CD4-positive, alpha-beta T cell (primary cell): ENCODE results near the gene CEP85. TPM values are rescaled to one million over a fixed set of nuclear protein-coding genes. Genes with fewer than 3 reads are reported as not detected.

Source experiments
- ATAC-seq: fragments of 200-7000 bp; cut with Tn5 transposase; one replicate; pipeline ENCODE4 v1.10.0; 2022; ENCODE audit warnings: mild to moderate bottlenecking; ENCODE audit not compliant: poor library complexity
- CTCF ChIA-PET: fragments of 350-600 bp; sonication (Branson Sonifier 250); formaldehyde crosslinking; loops from one replicate; lab custom pipeline; 2021; ENCODE audit warnings: antibody characterized with exemption, inconsistent platforms; lab: Charles Lee
- POLR2A ChIA-PET: fragments of 350-600 bp; sonication (Branson Sonifier 250); formaldehyde crosslinking; loops from one replicate; lab custom pipeline; 2021; ENCODE audit warnings: antibody characterized with exemption, inconsistent platforms; lab: Charles Lee
- DNase-seq, 14 experiments: peaks; one replicate each; pipeline ENCODE4 v3.0.0-alpha.2; 2013 to 2020; ENCODE audit warnings: mixed read lengths in 2 of 14
- H3K27ac ChIP-seq, 2 donors: one replicate each; pipeline versions ENCODE4 v1.5.1 to v1.7.0; 2013; ENCODE audit warnings: low read length in 2 of 2, low read depth in 1 of 2, mild to moderate bottlenecking in 1 of 2
- H3K27me3 ChIP-seq, 2 experiments: 1 replicate in 1 of 2; 2 replicates in 1 of 2; pipeline versions ENCODE4 v1.6.1 to v1.7.0; 2013; ENCODE audit warnings: low read length in 2 of 2, control low read depth in 1 of 2, mild to moderate bottlenecking in 1 of 2, moderate library complexity in 1 of 2; ENCODE audit not compliant: insufficient read depth in 2 of 2, control insufficient read depth in 1 of 2
- H3K36me3 ChIP-seq: one replicate; pipeline ENCODE4 v1.6.1; 2013; ENCODE audit warnings: low read length, control low read depth; ENCODE audit not compliant: insufficient read depth
- H3K4me1 ChIP-seq: one replicate; pipeline ENCODE4 v1.6.1; 2013; ENCODE audit warnings: low read length, control low read depth; ENCODE audit not compliant: insufficient read depth
- H3K4me3 ChIP-seq: one replicate; pipeline ENCODE4 v1.5.1; 2013; ENCODE audit warnings: mild to moderate bottlenecking, low read length, moderate library complexity
- H3K9me3 ChIP-seq, 2 experiments: 1 replicate in 1 of 2; 2 replicates in 1 of 2; pipeline versions ENCODE4 v1.6.1 to v1.7.0; 2013; ENCODE audit warnings: low read length in 2 of 2, mild to moderate bottlenecking in 2 of 2, control low read depth in 1 of 2, moderate library complexity in 1 of 2; ENCODE audit not compliant: control insufficient read depth in 1 of 2, insufficient read depth in 1 of 2
- H3K27ac Mint-ChIP-seq: one replicate; pipeline ENCODE4 v1.8.0; 2020; ENCODE audit warnings: mixed read lengths
- H3K27me3 Mint-ChIP-seq: one replicate; pipeline ENCODE4 v1.8.0; 2021; ENCODE audit warnings: mixed read lengths
- H3K36me3 Mint-ChIP-seq: one replicate; pipeline ENCODE4 v1.8.0; 2021; ENCODE audit warnings: low read depth, mixed read lengths
- H3K4me1 Mint-ChIP-seq: one replicate; pipeline ENCODE4 v1.8.0; 2021; ENCODE audit warnings: low read depth, mixed read lengths
- H3K4me3 Mint-ChIP-seq: one replicate; pipeline ENCODE4 v1.8.0; 2020; ENCODE audit warnings: mild to moderate bottlenecking, mixed read lengths
- H3K9me3 Mint-ChIP-seq: one replicate; pipeline ENCODE4 v1.8.0; 2020; ENCODE audit warnings: mixed read lengths
- CTCF ChIP-seq: fragments of 200-600 bp; IDR thresholded peaks from one replicate; pipeline ENCODE4 v1.8.0; 2022; ENCODE audit warnings: antibody characterized with exemption, mild to moderate bottlenecking
- intact Hi-C, 2 experiments: fragments of 100-400 bp; cut with DNase I in 1 of 2; cut with micrococcal nuclease in 1 of 2; formaldehyde crosslinking; loops; one replicate each; pipeline versions ENCODE4 v1.15.1 to v1.9.0; 2023 to 2025; cut with DNase I, micrococcal nuclease
- total RNA-seq, 174 experiments: library from RNA in 2 of 174; stranded (reverse) in 2 of 174; gene quantifications; one replicate each; pipeline ENCODE4 v1.2.3 and lab custom pipeline; 2021 to 2026

The CEP85 gene
- total RNA-seq, 2 experiments from 2014 or later: 7.6 to 8.4 TPM

GRCh38 chr1:26213335-26213905 lies 20.6 kb upstream of the CEP85 start:
- Mint-ChIP-seq H3K36me3 (no peaks in the 10 kb centered on the region), H3K27me3 (no peaks in the 10 kb centered on the region), H3K4me1 (no peaks in the 10 kb centered on the region), H3K27ac (no peak overlapping the region), H3K9me3 (no peaks in the 10 kb centered on the region), H3K4me3 (no peak overlapping the region)
- Histone ChIP-seq H3K27me3 (no peaks in the 10 kb centered on the region), H3K27ac (no peak overlapping the region), H3K9me3 (no peaks in the 10 kb centered on the region), H3K4me1 (no peaks in the 10 kb centered on the region), H3K36me3 (no peaks in the 10 kb centered on the region), H3K4me3 (no peak overlapping the region)
- POLR2A ChIA-PET: interaction anchor here (0.7 to 1.3 kb wide), 2 partner anchors 12 to 108 kb away, joined by 4 to 5 read pairs; no protein-coding TSS in a partner anchor
- ATAC-seq (no peak), DNase-seq (no peak)
- no peak for TF ChIP-seq CTCF
- intact Hi-C loops: no loop called here
- CTCF ChIA-PET: interaction anchor here (0.7 to 2.5 kb wide), 4 partner anchors 11 to 171 kb away, joined by 3 to 7 read pairs (median 4); partner anchors contain the start of gene CEP85

- TF ChIP-seq CTCF: no peak
- Mint-ChIP-seq H3K27ac (no peak overlapping the region), H3K36me3 (no peaks in the 10 kb centered on the region), H3K9me3 (no peaks in the 10 kb centered on the region), H3K4me1 (no peaks in the 10 kb centered on the region), H3K4me3 (no peak overlapping the region), H3K27me3 (no peaks in the 10 kb centered on the region)
- no peaks in the 10 kb centered on the region for H3K4me1 ChIP-seq
- ATAC-seq (no peak), DNase-seq (no peak)
- H3K36me3 ChIP-seq: no peaks in the 10 kb centered on the region
- intact Hi-C loops: no loop called here
- no peaks in the 10 kb centered on the region for H3K9me3 ChIP-seq
- ChIA-PET POLR2A (no interaction called here), CTCF (no interaction called here)
- no peaks in the 10 kb centered on the region for H3K27me3 ChIP-seq
- H3K4me3 ChIP-seq: no peak overlapping the region
- H3K27ac ChIP-seq: no peak overlapping the region
Measured at GRCh38 chr1:26215246-26215645, 18.8 kb upstream of the CEP85 start.

- Mint-ChIP-seq H3K4me3 (no peak overlapping the region), H3K9me3 (no peaks in the 10 kb centered on the region), H3K27me3 (peaks cover 8% of the 10 kb centered on the region), H3K4me1 (no peaks in the 10 kb centered on the region), H3K36me3 (no peaks in the 10 kb centered on the region), H3K27ac (no peak overlapping the region)
- Histone ChIP-seq H3K4me3 (no peak overlapping the region), H3K36me3 (no peaks in the 10 kb centered on the region), H3K9me3 (no peaks in the 10 kb centered on the region), H3K27me3 (no peaks in the 10 kb centered on the region), H3K4me1 (no peaks in the 10 kb centered on the region), H3K27ac (no peak overlapping the region)
- DNase-seq (no peak), ATAC-seq (no peak)
- intact Hi-C loops: no loop called here
- ChIA-PET POLR2A (no interaction called here), CTCF (no interaction called here)
- no peak for TF ChIP-seq CTCF
Measured at GRCh38 chr1:26218906-26219494, 15.0 kb upstream of the CEP85 start.
